Measurements from ENCODE around the gene TOLLIP.

DNA sequence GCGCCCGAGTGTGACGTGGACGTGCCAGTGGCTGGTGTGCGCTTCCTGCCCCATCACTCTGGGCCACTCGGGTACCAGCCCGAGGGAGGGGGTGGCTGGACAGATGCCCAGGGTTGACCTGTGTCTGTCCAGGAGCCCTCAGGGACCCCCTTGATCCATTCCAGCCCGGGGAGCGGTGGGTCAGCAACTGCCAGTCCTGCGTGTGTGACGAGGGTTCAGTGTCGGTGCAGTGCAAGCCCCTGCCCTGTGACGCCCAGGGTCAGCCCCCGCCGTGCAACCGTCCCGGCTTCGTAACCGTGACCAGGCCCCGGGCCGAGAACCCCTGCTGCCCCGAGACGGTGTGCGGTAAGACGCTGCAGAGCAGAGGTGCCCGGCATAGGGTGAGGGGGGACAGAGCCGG lies 52.1 kb downstream of the TOLLIP start:
- TF ChIP-seq, protein P1, sequence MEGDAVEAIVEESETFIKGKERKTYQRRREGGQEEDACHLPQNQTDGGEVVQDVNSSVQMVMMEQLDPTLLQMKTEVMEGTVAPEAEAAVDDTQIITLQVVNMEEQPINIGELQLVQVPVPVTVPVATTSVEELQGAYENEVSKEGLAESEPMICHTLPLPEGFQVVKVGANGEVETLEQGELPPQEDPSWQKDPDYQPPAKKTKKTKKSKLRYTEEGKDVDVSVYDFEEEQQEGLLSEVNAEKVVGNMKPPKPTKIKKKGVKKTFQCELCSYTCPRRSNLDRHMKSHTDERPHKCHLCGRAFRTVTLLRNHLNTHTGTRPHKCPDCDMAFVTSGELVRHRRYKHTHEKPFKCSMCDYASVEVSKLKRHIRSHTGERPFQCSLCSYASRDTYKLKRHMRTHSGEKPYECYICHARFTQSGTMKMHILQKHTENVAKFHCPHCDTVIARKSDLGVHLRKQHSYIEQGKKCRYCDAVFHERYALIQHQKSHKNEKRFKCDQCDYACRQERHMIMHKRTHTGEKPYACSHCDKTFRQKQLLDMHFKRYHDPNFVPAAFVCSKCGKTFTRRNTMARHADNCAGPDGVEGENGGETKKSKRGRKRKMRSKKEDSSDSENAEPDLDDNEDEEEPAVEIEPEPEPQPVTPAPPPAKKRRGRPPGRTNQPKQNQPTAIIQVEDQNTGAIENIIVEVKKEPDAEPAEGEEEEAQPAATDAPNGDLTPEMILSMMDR (IDR thresholded peaks at IDR 0.05): no peak
- TF ChIP-seq POLR2A (IDR thresholded peaks at IDR 0.05): no peak

All from body of pancreas (tissue), 4 donors.